Loucy (cell line): ENCODE data around the gene RBKS.

ENCODE experiments used
- EZH2phosphoT487 ChIP-seq: fragments of 200-600 bp; IDR thresholded peaks from 2 replicates; pipeline ENCODE4 v1.6.1; 2018; ENCODE audit warnings: antibody characterized with exemption, mild to moderate bottlenecking, moderate library complexity, borderline replicate concordance
- TF ChIP-seq, protein P1 (sequence below): fragments of 200-600 bp; sonication (generic); conservative IDR thresholded peaks from 2 replicates; pipeline ENCODE4 v1.5.1; 2014; ENCODE audit warnings: mild to moderate bottlenecking, antibody characterized with exemption, low read length

DNA sequence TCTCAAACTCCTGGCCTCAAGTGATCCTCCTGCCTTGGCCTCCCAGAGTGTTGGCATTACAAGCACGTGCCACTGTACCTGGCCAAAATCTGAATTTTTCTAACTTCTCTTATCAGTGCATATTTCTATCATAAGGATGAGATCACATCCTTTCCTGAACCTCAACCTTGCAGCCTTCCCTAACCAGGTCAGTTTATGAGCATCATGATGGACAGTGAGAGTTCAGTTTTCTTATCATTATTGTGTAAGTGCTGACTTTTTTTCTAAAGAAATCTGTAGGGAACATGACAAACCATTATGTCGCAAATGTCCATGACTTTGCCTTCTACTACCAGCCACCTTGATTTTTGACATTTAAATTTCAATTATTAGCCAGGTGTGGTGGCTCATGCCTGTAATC is 87.1 kb downstream of the RBKS start:
- TF ChIP-seq, protein P1, sequence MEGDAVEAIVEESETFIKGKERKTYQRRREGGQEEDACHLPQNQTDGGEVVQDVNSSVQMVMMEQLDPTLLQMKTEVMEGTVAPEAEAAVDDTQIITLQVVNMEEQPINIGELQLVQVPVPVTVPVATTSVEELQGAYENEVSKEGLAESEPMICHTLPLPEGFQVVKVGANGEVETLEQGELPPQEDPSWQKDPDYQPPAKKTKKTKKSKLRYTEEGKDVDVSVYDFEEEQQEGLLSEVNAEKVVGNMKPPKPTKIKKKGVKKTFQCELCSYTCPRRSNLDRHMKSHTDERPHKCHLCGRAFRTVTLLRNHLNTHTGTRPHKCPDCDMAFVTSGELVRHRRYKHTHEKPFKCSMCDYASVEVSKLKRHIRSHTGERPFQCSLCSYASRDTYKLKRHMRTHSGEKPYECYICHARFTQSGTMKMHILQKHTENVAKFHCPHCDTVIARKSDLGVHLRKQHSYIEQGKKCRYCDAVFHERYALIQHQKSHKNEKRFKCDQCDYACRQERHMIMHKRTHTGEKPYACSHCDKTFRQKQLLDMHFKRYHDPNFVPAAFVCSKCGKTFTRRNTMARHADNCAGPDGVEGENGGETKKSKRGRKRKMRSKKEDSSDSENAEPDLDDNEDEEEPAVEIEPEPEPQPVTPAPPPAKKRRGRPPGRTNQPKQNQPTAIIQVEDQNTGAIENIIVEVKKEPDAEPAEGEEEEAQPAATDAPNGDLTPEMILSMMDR, result no peak
- no peak for TF ChIP-seq EZH2phosphoT487
